ENCODE data around the gene TMEM182. TPM values are rescaled to one million over a fixed set of nuclear protein-coding genes. Genes with fewer than 3 reads are reported as not detected.

The TMEM182 gene
- total RNA-seq, 4 donors from 2014 or later: 0.66 to 1.2 (median 0.80) TPM

- no peak overlapping the region for H3K27ac ChIP-seq
- ATAC-seq: peak; percentile 84
- H3K27me3 ChIP-seq: no peaks in the 10 kb centered on the region
- 29 to 33% methylated on average over 7 to 9 of the region's 9 CpGs for WGBS, 2 donors (ENCODE audit: low coverage in 1 of 2)
- peak; percentile 63 to 84 (median 80) for TF ChIP-seq CTCF (IDR thresholded peaks at IDR 0.05)
- no peak for TF ChIP-seq POLR2A (IDR thresholded peaks at IDR 0.05)
- TF ChIP-seq POLR2AphosphoS5 (IDR thresholded peaks at IDR 0.05): peak; percentile 29
- no peak for TF ChIP-seq EP300 (IDR thresholded peaks at IDR 0.05)
- no peaks in the 10 kb centered on the region for H3K36me3 ChIP-seq
- peaks cover 0 to 5% (median 0%) of the 10 kb centered on the region in 3 donors for H3K4me1 ChIP-seq
- no peak overlapping the region for H3K4me3 ChIP-seq
- peaks cover 0 to 11% (median 0%) of the 10 kb centered on the region in 3 donors for H3K9me3 ChIP-seq
These were observed 44.5 kb downstream of the TMEM182 start for GRCh38 chr2:102806250-102806837.

GRCh38 chr2:102809291-102810189 is 47.7 kb downstream of the TMEM182 start:
- ATAC-seq: no peak
- WGBS, 2 donors (ENCODE audit: low coverage in 1 of 2): 64 to 78% methylated on average over 7 to 9 of the region's 9 CpGs

GRCh38 chr2:102815285-102815684 is 53.5 kb downstream of the TMEM182 start:
- no peak for TF ChIP-seq POLR2AphosphoS5 (IDR thresholded peaks at IDR 0.05)
- TF ChIP-seq CTCF (IDR thresholded peaks at IDR 0.05): no peak
- Histone ChIP-seq H3K4me3 (no peak overlapping the region), H3K27me3 (no peaks in the 10 kb centered on the region), H3K4me1 (no peaks in the 10 kb centered on the region), H3K36me3 (no peaks in the 10 kb centered on the region), H3K9me3 (no peaks in the 10 kb centered on the region), H3K27ac (no peak overlapping the region)
- no peak for ATAC-seq
- WGBS, 2 donors (ENCODE audit: low coverage in 1 of 2): 89 to 100% methylated on average over 2 of the region's 2 CpGs

More at GRCh38 chr2:102809291-102810189, 47.7 kb downstream of the TMEM182 start:
- H3K4me1 ChIP-seq: peaks cover 0 to 5% (median 0%) of the 10 kb centered on the region in 3 donors
- no peak overlapping the region for H3K4me3 ChIP-seq
- no peak overlapping the region for H3K27ac ChIP-seq
- H3K36me3 ChIP-seq: no peaks in the 10 kb centered on the region
- H3K9me3 ChIP-seq: no peaks in the 10 kb centered on the region
- TF ChIP-seq POLR2A (IDR thresholded peaks at IDR 0.05): no peak
- no peak for TF ChIP-seq POLR2AphosphoS5 (IDR thresholded peaks at IDR 0.05)
- no peak for TF ChIP-seq CTCF (IDR thresholded peaks at IDR 0.05)
- TF ChIP-seq EP300 (IDR thresholded peaks at IDR 0.05): no peak
- H3K27me3 ChIP-seq: no peaks in the 10 kb centered on the region

- Histone ChIP-seq H3K9me3 (no peaks in the 10 kb centered on the region), H3K36me3 (no peaks in the 10 kb centered on the region), H3K4me1 (peaks cover 0 to 10% (median 0%) of the 10 kb centered on the region in 3 donors), H3K27me3 (no peaks in the 10 kb centered on the region), H3K4me3 (no peak overlapping the region), H3K27ac (no peak overlapping the region)
- 0 to 3% methylated on average over 5 of the region's 5 CpGs for WGBS, 2 donors (ENCODE audit: low coverage in 1 of 2)
- TF ChIP-seq EP300 (IDR thresholded peaks at IDR 0.05): no peak
- TF ChIP-seq POLR2AphosphoS5 (IDR thresholded peaks at IDR 0.05): no peak
- no peak for TF ChIP-seq POLR2A (IDR thresholded peaks at IDR 0.05)
- TF ChIP-seq CTCF (IDR thresholded peaks at IDR 0.05): no peak
- no peak for ATAC-seq
These were observed 65.1 kb downstream of the TMEM182 start for GRCh38 chr2:102826904-102827303.
